ENCODE measurements around the gene FBLN5.
"Not testable (repeated sequence)": the region's sequence is repeated elsewhere in the genome, so short reads cannot be mapped to it uniquely, and the experiment has no call there.

Gene FBLN5

DNA sequence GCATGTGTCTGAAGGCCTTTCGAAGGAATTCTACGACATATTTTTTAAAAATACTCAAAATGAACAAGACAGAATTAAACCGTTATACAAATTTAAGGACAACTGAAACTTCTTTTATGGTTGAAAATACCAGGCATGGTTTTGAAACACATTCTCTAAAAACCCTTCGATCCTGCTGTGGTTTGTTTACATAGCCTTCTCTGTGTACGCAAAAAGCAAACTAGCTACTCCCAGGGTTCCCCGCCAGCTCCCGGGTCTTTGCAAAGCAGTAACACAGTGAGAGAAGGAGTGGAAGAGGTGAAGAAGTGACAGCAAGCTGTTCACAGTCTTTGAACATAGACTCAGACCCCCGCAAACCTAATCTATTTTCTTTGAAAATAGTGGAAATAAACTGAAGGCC is 77.9 kb downstream of the FBLN5 start:
- in situ Hi-C loops (cut with HindIII; ENCODE audit: low sequenced_read_pairs): loop anchor here (25.0 kb wide), 1 partner anchor 582 kb away; no protein-coding TSS in a partner anchor

DNA sequence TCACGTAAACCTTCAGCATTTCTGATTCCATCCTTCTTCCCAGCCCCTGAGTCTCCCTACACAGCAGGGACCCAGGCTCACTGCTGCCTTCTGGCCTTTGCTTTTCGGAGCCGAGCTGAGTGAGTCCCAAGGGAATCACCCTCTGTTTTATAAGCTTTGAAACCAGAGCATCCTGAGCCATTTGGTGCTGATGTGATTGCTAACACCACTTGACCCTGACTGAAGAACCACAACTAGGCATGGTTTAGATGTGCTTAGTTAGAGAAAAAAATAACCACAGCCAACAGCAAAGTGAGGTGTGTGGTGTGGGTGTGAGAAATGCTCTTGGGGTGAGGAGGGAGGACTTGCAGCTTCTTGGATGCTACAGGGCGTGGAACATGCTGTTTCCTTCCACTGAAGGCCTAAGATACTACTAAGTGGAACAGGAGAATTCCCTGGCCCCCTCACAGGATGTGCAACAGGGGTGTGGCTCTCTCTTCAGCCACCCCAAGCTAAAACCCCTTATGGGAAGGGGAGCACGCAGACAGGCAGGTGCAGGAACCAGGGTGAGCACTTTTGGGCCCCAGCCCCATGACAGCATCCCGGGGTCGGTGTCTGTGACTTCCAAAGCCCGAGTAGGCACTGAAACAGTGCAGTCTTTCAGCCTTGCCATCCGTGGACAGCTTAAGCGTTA is 80.0 kb downstream of the FBLN5 start, which contains the start of gene TC2N:
TC2N (minus strand) TSS at position 221 of the 673 bp plus-strand sequence. CDS start 53,767 bp downstream, outside the sequence.
- in situ Hi-C loops (cut with HindIII; ENCODE audit: low sequenced_read_pairs): loop anchor here (25.0 kb wide), 1 partner anchor 580 kb away; no protein-coding TSS in a partner anchor

DNA sequence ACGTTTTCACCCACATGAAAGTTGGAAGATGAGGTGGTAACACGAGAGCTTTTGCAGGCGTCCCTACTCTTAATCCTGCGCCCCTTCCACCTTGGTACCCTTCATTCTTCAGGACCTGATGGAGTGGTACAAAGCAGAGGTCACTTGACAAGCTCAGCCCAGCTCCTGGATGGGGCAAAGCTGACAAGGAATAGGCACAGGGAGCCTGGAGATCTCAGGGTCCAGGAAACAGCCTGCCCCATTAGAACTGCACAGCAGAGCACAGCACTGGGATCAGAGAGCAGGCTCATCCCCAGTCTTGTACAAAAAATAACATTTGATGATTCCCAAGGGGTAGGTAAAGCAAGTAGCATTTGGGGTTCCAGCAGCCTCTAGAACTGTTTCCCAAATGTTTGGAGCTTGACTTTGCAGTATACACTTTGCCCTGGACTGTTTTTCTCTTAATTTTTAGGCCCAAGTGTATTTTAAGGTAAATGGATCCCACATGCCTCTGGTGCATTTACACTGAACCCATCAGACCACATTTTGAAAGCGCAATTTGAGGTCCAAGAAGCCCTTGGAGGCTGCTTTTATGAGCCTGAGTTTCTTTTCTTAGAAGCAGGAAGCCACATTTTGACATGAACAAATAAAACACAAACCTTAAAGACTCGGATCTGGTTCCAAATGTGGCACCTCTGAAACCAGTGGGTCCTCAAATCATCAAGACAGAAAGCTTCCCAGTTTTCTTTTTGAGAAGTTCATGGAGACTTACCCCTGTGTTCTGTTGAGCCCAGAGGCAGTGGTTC is 80.8 kb downstream of the FBLN5 start:
- in situ Hi-C loops (cut with HindIII; ENCODE audit: low sequenced_read_pairs): loop anchor here (25.0 kb wide), 1 partner anchor 579 kb away; no protein-coding TSS in a partner anchor

DNA sequence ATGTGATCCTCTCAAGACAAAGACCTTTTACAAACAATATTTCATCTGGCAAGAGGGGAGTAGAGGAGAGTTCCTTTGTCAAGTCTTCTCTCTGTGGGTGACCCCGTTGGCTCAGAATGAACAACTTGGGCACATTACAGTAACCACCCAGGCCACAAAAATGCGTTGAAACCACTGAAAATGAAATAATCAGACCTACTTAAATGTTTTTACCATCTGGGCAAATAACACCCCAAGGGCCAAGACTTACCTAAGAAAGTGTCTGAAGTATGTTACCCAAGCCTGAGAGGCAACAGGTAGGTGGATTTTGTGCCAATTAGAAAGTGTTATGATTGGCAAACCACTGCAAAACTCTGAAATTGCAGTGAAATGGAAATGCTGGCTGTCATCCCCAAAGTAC is 81.4 kb downstream of the FBLN5 start:
- in situ Hi-C loops (cut with HindIII; ENCODE audit: low sequenced_read_pairs): loop anchor here (25.0 kb wide), 1 partner anchor 579 kb away; no protein-coding TSS in a partner anchor

DNA sequence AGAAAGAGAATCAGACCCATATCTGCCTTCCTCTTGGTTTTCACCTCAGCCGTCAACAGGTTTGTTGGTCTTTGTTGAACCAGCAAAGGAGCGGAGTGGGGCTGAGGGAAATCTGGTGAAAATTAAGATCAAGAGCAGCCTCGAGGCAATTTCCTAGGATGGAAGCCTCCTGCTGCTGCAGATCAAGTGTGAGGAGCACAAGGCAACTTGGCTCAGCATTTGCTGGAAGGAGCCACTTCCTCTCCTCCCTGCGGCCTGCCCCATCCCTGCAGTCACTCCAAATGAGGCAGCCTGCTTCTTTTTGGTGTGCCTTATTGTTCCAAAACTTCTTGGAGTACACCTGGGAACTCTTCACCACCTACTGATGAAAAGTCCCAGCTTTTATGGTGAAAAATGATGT is 85.1 kb downstream of the FBLN5 start:
- in situ Hi-C loops (cut with HindIII; ENCODE audit: low sequenced_read_pairs): loop anchor here (25.0 kb wide), 1 partner anchor 575 kb away; no protein-coding TSS in a partner anchor

DNA sequence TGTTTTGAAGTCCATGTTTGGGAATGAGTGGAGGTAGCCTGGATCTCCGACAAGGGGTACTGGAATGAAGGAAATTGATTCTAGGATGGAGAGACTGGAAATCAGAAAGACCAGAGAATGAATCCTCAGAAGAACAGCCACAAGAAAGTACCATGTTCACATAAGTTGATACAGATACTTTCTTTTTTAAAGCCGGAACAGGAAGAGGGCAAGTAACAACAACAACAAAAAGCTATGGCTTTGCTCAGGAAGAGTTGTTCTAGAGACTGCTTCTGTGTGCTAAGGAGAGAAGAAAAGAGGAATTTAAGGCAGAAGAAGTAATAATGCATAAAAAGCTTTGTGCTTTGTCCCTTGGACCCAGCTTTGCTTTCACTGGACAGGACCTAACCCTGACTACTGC is 86.4 kb downstream of the FBLN5 start:
- in situ Hi-C loops (cut with HindIII; ENCODE audit: low sequenced_read_pairs): loop anchor here (25.0 kb wide), 1 partner anchor 574 kb away; no protein-coding TSS in a partner anchor

DNA sequence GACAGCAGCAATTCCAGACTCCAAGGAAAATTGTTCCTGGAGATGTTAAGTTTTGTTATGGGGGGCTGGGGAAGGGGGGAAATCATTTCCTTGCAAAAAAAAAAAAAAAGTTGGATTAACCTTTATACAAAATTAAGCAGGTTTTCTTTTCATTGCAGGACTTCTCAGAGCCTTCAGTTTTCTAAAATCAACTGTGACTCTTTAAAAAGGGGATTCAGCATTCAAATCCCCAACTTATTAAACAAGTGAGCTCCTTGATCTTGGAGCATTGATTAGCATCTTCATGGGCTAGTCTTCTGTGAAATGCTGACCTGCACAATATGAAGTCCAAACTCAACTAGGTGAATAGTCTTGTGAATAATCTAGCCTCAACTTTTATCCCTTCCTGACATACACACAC is 87.3 kb downstream of the FBLN5 start:
- in situ Hi-C loops (cut with HindIII; ENCODE audit: low sequenced_read_pairs): loop anchor here (25.0 kb wide), 1 partner anchor 573 kb away; no protein-coding TSS in a partner anchor

DNA sequence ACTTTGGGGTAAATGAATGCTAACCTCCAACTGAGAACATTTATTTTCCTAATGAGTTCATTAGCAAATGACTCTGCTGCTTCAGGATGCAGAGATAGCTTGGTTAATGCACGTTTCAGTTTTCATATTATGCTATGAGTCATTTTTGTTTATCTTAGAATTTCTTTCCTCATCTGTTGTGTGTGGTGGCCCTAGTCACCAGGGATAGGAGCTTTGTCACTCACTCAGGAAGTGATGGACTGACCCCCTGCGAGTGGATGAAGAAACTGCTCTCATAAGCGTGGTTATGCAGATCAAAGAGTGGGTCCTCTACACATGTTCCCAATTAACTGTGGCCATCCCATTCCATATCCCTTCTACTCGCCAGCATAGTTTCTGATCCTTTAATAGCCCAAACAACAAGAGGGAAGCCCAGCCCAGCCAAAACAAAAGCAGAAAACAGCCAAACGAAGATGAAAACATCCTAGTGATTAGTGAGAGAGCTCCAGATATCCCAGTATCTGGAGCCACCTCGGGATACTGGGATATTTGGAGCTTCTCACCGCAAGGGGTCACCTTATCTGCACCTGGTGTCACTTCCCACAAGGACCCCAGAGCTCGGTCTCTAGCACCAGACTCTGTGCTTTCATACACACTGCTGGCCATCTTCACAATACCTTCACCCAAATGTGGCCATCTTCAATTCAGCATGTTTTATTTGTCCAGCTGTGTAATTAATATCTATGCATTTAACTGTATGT is 88.8 kb downstream of the FBLN5 start:
- in situ Hi-C loops (cut with HindIII; ENCODE audit: low sequenced_read_pairs): loop anchor here (25.0 kb wide), 1 partner anchor 571 kb away; no protein-coding TSS in a partner anchor

DNA sequence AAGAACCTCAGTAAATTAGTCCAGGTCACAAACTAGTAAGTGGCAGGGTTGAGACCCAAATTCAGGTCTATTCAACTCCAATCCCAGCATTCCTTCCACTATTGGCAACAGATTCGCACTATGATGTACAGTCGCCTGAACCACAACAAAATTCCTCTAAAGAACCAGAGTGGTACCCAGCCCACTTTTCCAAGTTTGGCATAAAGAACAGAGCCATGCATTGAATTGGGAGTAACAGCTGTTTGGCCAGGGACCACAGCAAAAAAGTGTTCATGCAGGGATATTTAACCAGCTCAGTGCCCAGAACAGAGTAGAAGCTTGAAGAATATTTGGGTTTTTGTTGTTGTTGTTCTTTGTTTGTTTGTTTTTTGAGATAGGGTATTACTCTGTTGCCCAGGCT is 89.9 kb downstream of the FBLN5 start:
- in situ Hi-C loops (cut with HindIII; ENCODE audit: low sequenced_read_pairs): loop anchor here (25.0 kb wide), 1 partner anchor 570 kb away; no protein-coding TSS in a partner anchor

DNA sequence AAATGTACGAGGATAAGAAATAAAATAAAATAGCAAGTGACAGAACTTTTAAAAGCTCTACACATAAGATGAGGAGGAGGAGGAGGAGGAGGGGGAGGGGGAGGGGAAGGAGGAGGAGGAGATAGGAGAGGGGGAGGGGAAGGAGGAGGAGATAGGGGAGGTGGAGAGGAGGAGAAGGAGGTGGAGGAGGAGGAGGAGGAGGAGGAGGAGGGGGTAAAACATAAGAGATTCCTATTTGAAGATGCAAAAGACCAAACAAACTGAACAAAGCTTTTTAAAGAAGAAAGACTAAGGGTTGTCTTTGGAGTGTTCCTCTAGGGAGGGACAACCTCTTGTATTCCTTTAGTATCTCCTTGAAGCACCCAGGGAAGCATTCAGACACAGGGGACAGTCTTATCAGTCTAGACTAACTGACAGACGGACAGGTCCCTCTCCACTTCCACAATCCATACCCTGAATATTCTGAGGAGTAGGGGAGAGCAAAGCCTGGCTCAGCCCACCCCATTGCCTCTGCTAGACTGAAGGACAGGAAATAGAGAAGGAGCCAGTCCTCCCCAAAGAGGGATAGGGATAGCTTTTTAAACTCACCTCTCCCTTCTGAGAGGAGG is 93.1 kb downstream of the FBLN5 start:
- in situ Hi-C loops (cut with HindIII; ENCODE audit: low sequenced_read_pairs): loop anchor here (25.0 kb wide), 1 partner anchor 567 kb away; no protein-coding TSS in a partner anchor

DNA sequence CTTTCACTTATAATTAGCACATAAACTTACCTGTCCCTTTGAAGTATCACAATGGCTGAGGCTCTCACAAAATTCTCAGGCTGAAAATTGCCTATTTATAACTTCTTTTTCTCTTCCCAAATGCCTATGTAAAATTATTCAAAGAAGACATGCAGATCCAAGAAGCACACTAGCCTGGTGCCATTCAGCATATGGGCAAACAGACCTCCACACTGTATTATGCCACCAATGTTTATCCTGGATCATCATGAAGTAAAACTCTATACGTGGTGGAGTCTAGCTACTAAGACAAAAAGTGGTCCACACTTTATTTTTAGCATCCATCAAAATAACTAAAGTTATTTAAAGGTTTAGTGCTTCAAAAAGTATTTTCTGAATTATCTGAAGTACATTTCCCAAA is 95.9 kb downstream of the FBLN5 start:
- in situ Hi-C loops (cut with HindIII; ENCODE audit: low sequenced_read_pairs): loop anchor here (25.0 kb wide), 1 partner anchor 564 kb away; no protein-coding TSS in a partner anchor

DNA sequence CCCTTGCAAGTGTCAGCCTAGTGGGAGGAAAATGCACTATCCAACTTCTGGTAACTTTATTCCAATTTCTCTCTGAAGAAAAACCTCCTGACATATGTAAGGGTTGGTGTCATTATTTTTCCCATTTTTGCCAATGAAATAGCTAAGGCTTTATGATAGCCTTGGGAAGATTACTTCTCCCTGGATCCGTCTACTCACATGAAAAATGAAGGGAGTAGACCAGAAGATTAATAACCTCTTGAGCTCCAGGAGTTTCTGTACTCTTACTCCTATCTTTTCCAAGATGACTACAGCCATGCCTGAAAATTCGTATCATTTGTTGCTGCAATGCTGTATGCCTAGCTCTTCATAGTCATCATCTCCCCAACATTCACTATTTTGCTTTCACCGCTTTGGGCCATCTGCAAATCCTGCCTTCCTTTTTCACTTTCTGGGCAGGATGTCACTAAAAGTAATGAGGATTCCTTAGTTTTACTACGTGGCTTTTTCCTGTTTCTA is 98.9 kb downstream of the FBLN5 start:
- in situ Hi-C loops (cut with HindIII; ENCODE audit: low sequenced_read_pairs): no loop called here

DNA sequence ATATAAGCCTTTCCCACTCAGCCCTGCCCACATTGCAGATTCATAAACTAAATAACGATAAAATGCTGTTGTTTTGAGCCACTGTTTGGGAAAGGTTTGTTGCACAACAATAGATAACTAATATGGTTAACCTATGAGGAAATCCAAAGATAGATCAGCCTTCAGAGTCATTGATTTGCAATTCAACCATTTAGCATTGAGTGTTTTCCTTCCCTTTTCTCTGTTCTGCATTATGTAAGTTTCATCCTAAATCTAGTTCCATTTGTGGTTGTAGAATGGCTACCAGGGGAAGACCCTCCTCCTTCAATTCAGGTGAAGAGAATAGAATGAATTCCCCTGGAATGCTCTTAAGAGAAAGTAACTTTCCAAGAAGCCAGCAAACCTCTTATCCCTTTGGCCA is 99.8 kb downstream of the FBLN5 start:
- in situ Hi-C loops (cut with HindIII; ENCODE audit: low sequenced_read_pairs): no loop called here

DNA sequence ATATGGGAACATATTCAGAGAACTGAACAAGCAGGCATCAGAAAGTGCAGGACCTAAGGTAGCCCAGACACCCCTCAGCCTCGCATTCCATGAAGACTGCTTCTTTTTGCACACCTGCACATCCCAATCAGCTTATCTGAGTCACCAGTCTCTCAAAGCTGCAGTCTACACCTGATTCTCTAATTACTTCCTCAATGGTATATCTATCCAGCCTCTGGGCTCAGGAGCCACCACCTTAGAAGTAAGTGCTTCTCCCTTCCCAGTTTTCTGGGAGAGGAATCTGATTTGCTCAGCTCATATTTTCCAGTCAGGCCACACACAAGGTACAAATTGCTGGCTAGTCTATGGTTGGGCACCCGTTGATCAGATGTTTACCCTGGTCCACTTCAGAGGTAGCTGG is 101.8 kb downstream of the FBLN5 start:
- in situ Hi-C loops (cut with HindIII; ENCODE audit: low sequenced_read_pairs): no loop called here

DNA sequence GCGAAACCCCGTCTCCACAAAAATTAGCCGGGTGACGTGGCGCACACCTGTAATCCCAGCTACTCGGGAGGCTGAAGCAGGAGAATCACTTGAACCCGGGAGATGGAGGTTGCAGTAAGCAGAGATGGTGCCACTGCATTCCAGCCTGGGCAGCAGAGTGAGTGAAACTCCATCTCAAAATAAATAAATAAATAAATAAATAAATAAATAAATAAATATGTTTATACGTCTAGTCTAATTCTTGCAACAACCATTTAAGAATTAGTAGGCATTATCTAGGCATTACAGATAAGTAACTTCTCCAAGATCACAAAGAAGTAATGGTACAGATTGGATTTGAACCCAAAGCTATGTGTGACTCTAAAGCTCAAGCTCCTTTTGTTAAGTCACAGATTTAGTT is 102.4 kb downstream of the FBLN5 start:
- in situ Hi-C loops (cut with HindIII; ENCODE audit: low sequenced_read_pairs): not testable (repeated sequence)

DNA sequence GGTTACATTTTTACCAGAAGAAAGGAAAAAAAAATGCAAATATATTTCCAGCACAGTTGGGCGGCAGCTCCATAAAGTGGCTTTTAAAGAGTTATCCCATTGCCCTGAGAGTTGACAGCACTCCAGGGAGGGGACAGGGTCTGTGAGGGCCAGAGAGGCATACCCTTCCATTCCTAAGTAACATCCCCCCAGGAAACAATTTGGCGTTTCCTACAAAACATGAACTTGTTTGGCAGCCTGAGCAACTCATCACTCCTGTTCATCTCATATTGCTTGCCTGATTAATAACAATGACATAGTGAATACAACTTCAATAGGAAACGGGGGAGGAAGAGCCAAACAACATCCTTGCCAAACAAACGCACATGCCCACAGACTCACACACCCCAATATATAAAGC is 103.5 kb downstream of the FBLN5 start:
- in situ Hi-C loops (cut with HindIII; ENCODE audit: low sequenced_read_pairs): no loop called here

DNA sequence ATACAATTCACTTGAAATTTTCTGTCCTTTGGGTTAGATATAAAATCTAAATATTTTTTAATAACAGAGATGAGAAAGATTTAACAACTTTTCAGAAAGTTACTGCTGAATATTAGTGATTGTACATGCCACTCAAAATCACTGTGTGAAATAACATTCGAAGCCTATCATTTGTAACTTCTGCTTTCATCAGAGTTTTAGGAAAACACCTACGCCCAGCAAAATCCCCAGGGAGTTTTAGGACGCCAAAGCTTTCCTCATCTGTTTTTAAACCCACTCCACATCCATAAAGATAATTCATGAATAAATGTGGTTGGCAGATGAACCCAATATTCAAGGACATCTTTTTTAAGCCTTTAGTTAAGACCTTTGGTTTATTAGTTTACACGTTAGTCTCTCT is 104.1 kb downstream of the FBLN5 start:
- in situ Hi-C loops (cut with HindIII; ENCODE audit: low sequenced_read_pairs): no loop called here

DNA sequence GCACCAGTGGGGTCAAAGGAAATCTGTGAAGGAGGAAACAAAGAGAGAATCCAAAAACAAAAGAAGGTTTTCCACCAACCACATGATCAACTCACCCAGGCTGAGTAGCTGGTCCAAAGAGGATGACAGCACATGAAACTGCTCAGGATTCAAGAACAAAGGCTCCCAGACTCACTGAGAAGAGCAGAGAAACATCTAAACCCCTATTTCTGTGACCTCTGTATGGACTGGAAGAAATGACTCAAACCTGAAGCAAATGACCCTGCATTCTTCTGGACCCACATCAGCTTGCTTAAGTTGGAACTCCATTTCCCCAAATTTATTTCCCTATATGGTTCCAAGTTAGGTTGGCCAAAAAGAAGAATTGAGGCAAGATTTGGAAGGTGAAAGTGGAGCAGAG is 106.4 kb downstream of the FBLN5 start:
- in situ Hi-C loops (cut with HindIII; ENCODE audit: low sequenced_read_pairs): no loop called here

DNA sequence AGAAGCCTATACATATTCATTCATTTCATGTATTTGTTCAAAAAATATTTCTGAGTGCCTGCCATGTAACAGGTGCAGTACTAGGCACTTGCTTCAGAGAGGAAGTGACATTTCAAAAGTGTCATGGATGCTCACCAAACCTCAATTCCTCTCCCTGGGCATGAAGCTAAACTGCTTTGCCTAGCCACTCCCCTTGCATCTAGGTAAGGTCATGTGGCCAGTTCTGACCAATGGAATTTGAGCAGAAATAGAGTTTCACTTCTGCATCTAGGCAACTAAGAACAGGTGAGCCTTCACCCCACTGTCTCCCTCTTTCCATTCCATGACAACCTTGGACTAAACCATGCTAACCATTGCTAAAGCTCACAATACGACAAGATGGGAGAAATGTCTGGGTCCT is 107.7 kb downstream of the FBLN5 start:
- in situ Hi-C loops (cut with HindIII; ENCODE audit: low sequenced_read_pairs): no loop called here

DNA sequence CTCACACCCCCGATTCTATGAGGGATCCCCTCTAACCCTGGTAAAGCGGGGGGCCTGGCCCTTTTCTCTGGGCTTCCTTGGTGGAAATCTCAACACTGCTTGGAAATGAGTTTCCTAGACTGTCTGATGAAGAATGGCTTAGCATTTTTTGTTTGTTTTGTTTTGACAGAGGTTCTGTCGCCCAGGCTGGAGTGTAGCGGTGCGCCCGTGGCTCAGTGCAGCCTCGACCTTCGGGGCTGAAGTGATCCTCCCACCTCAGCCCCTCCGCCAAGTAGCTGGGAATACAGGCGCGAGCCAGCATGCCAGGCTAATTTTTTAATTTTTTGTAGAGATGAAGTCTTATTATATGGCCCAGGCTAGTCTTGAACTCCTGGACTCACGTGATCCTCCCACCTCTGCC is 110.4 kb downstream of the FBLN5 start:
- in situ Hi-C loops (cut with HindIII; ENCODE audit: low sequenced_read_pairs): no loop called here

Data from DLD1 (cell line).